Spleen (tissue), 7 donors: ENCODE results near the gene RIMBP2.

ENCODE experiments used
- CTCF ChIP-seq, 11 experiments: fragments of 200-600 bp in 7 of 11; fragments of 450-650 bp in 4 of 11; sonication (generic) in 4 of 11; IDR thresholded peaks in 8 of 11; conservative IDR thresholded peaks in 3 of 11; 1 replicate in 7 of 11; 2 replicates in 4 of 11; pipeline versions ENCODE4 v1.4.0 to v1.8.0; 2016 to 2021; ENCODE audit warnings: antibody characterized with exemption in 11 of 11, inconsistent platforms in 4 of 11, mild to moderate bottlenecking in 1 of 11
- POLR2A ChIP-seq, 3 donors: fragments of 450-650 bp; IDR thresholded peaks; one replicate each; pipeline ENCODE4 v1.5.1; 2017; ENCODE audit warnings: antibody characterized with exemption in 3 of 3, mild to moderate bottlenecking in 1 of 3
- donor health status: DM: no; HTN: no; CAD: no; lungs with moderate emphysema.
- donor health status: DM: no; HTN: no; CAD: no.
- donor health status: DM: no; HTN: no; CAD: no.

GRCh38 chr12:130354407-130354806 lies 361.7 kb downstream of the RIMBP2 start:
- TF ChIP-seq CTCF (IDR thresholded peaks at IDR 0.05 in 8 of 11, conservative IDR thresholded peaks at IDR 0.05 in 3 of 11) (no peak), POLR2A (IDR thresholded peaks at IDR 0.05) (no peak)
